K562 (cell line): Measurements from ENCODE around the gene CCDC60. TPM values are rescaled to one million over a fixed set of nuclear protein-coding genes. Genes with fewer than 3 reads are reported as not detected.
A peak's percentile ranks its signal among the peaks of the same experiment; 100 is the strongest.

ENCODE experiments used
- ATAC-seq: fragments of 200-7000 bp; cut with Tn5 transposase; 3 replicates; pipeline ENCODE4 v1.9.1; 2020; ENCODE audit warnings: moderate library complexity
- BruUV-seq: library from RNA; stranded (reverse); fragments of 400-500 nt; replicated peaks from 2 replicates; lab custom pipeline; 2021; lab: Mats Ljungman, UMichigan
- CTCF ChIA-PET: fragments of 300-600 bp; formaldehyde crosslinking; extraction: SDS; loops from one replicate; lab custom pipeline; 2021; ENCODE audit warnings: low intra/inter-chr PET ratio; lab: Yijun Ruan, JAX
- POLR2A ChIA-PET: fragments of 300-600, 350-650 bp; sonication (Branson Sonifier 250); formaldehyde crosslinking; extraction: SDS; loops from one replicate; lab custom pipeline; 2021; ENCODE audit warnings: antibody characterized with exemption, inconsistent platforms; lab: Yijun Ruan, JAX
- DNase-seq, 4 experiments: peaks; one replicate each; pipeline versions ENCODE4 v3.0.0 to v3.0.0-alpha.2; 2011 to 2018; ENCODE audit warnings: low spot score in 3 of 4, mixed read lengths in 3 of 4; ENCODE audit errors: extremely low read depth in 1 of 4
- FAIRE-seq: peaks from 2 replicates; lab custom pipeline; 2011; peaks lifted over from hg19 to GRCh38; lab: Jason Lieb, UNC
- H2AFZ ChIP-seq: 2 replicates; pipeline ENCODE4 v1.6.0; 2011; ENCODE audit warnings: low read depth, low read length, control low read depth, inconsistent platforms
- H3K27ac ChIP-seq: fragments of 200-600 bp; 3 replicates; pipeline ENCODE4 v1.8.0; 2011; ENCODE audit warnings: low read depth, mild to moderate bottlenecking, control low read depth, inconsistent platforms, low read length, moderate library complexity, mixed read lengths; ENCODE audit errors: extremely low read depth
- H3K27me3 ChIP-seq, 2 experiments: fragments of 300-600 bp in 1 of 2; 2 replicates in 1 of 2; 3 replicates in 1 of 2; pipeline versions ENCODE4 v1.6.0 to v1.8.0; 2011; ENCODE audit warnings: inconsistent platforms in 2 of 2, low read length in 2 of 2, mild to moderate bottlenecking in 1 of 2, mixed read lengths in 1 of 2, moderate library complexity in 1 of 2; ENCODE audit not compliant: control insufficient read depth in 2 of 2, insufficient read depth in 2 of 2
- H3K36me3 ChIP-seq: fragments of 300-600 bp; 3 replicates; pipeline ENCODE4 v1.8.0; 2011; ENCODE audit warnings: mild to moderate bottlenecking, low read length, inconsistent platforms; ENCODE audit not compliant: control insufficient read depth, insufficient read depth
- H3K4me1 ChIP-seq, 2 experiments: fragments of 200-600 bp in 1 of 2; replicated peaks in 1 of 2; 2 replicates in 1 of 2; 3 replicates in 1 of 2; pipeline versions ENCODE4 v1.5.1 to v1.8.0; 2011; ENCODE audit warnings: inconsistent platforms in 2 of 2, low read length in 2 of 2, mild to moderate bottlenecking in 1 of 2, mixed read lengths in 1 of 2, moderate library complexity in 1 of 2; ENCODE audit not compliant: control insufficient read depth in 2 of 2, insufficient read depth in 2 of 2
- H3K4me2 ChIP-seq: 2 replicates; pipeline ENCODE4 v1.6.1; 2011; ENCODE audit warnings: low read length, control low read depth, inconsistent platforms, mixed read lengths; ENCODE audit not compliant: insufficient read depth
- H3K4me3 ChIP-seq: fragments of 200-600 bp; sonication (generic), shearing (Covaris generic); 2 replicates; pipeline ENCODE4 v1.5.1; 2016; ENCODE audit warnings: control low read depth, inconsistent platforms
- H3K79me2 ChIP-seq: fragments of 200-600 bp; 3 replicates; pipeline ENCODE4 v1.8.0; 2011; ENCODE audit warnings: low read length, inconsistent platforms; ENCODE audit not compliant: control insufficient read depth, insufficient read depth
- H3K9ac ChIP-seq, 2 experiments: 2 replicates each; pipeline versions ENCODE4 v1.6.0 to v1.6.1; 2011; ENCODE audit warnings: low read depth in 2 of 2, low read length in 2 of 2, control low read depth in 1 of 2, inconsistent platforms in 1 of 2, mild to moderate bottlenecking in 1 of 2, mixed read lengths in 1 of 2; ENCODE audit not compliant: insufficient read depth in 1 of 2
- H3K9me1 ChIP-seq: one replicate; pipeline ENCODE4 v1.6.0; 2011; ENCODE audit warnings: inconsistent platforms, mild to moderate bottlenecking, low read length, moderate library complexity; ENCODE audit not compliant: control insufficient read depth, insufficient read depth
- H3K9me3 ChIP-seq: replicated peaks from 2 replicates; pipeline ENCODE4 v1.5.1; 2011; ENCODE audit warnings: low read depth, low read length, inconsistent platforms; ENCODE audit not compliant: control insufficient read depth, insufficient read depth
- H4K20me1 ChIP-seq: replicated peaks from 2 replicates; pipeline ENCODE4 v1.6.1; 2011; ENCODE audit warnings: low read length, inconsistent platforms, mixed read lengths; ENCODE audit not compliant: control insufficient read depth, insufficient read depth
- CTCF ChIP-seq, 3 experiments: IDR thresholded peaks in 2 of 3; conservative IDR thresholded peaks in 1 of 3; 2 replicates each; pipeline ENCODE4 v1.5.1; 2011 to 2012; ENCODE audit warnings: low read length in 3 of 3, mild to moderate bottlenecking in 3 of 3, control low read depth in 2 of 3, improper control_type of control experiment in 1 of 3, inconsistent platforms in 1 of 3, low read depth in 1 of 3, mixed read lengths in 1 of 3, moderate library complexity in 1 of 3; ENCODE audit not compliant: insufficient read depth in 2 of 3
- PREB ChIP-seq: sonication (generic); formaldehyde crosslinking; IDR thresholded peaks from 2 replicates; pipeline ENCODE4 v1.8.1; 2023; ENCODE audit warnings: mild to moderate bottlenecking, missing genetic modification reagents
- RAD21 ChIP-seq, 2 experiments: fragments of 250-450 bp in 1 of 2; fragments of 450-650 bp in 1 of 2; sonication (Bioruptor Pico) in 1 of 2; formaldehyde crosslinking in 1 of 2; IDR thresholded peaks in 1 of 2; conservative IDR thresholded peaks in 1 of 2; 2 replicates each; pipeline versions ENCODE4 v1.4.0 to v1.8.0; 2020 to 2022; ENCODE audit warnings: mild to moderate bottlenecking in 2 of 2, moderate library complexity in 1 of 2
- STAG1 ChIP-seq: sonication (generic); formaldehyde crosslinking; IDR thresholded peaks from 2 replicates; pipeline ENCODE4 v1.5.0; 2020; ENCODE audit warnings: missing genetic modification reagents, borderline replicate concordance
- TEAD2 ChIP-seq: fragments of 450-650 bp; IDR thresholded peaks from 2 replicates; pipeline ENCODE4 v1.6.1; 2016; ENCODE audit warnings: missing genetic modification characterization, control low read depth, missing compliant biosample characterization
- U2AF2 ChIP-seq: fragments of 200-400 bp; formaldehyde crosslinking; optimal IDR thresholded peaks from 2 replicates; pipeline ENCODE3; 2017; ENCODE audit warnings: low read depth, mild to moderate bottlenecking, low read length
- ZBTB11 ChIP-seq, 3 experiments: fragments of 200-800 bp in 1 of 3; fragments of 250-450 bp in 1 of 3; fragments of 450-650 bp in 1 of 3; sonication (Bioruptor Pico) in 1 of 3; sonication (Bioruptor generic) in 1 of 3; formaldehyde crosslinking in 1 of 3; IDR thresholded peaks; 2 replicates each; pipeline versions ENCODE4 v1.6.1 to v1.8.0; 2016 to 2022; ENCODE audit warnings: mild to moderate bottlenecking in 2 of 3, missing genetic modification characterization in 2 of 3, missing compliant biosample characterization in 1 of 3, moderate library complexity in 1 of 3
- ZNF140 ChIP-seq: fragments of 250-450 bp; sonication (Bioruptor Pico); IDR thresholded peaks from 2 replicates; pipeline ENCODE4 v1.8.0; 2021; ENCODE audit warnings: moderate library complexity, mild to moderate bottlenecking, inconsistent platforms
- WGBS: fragments of 100-300 bp; shearing (Covaris generic); methylation state at CpG from one replicate; pipeline ENCODE4 v1.1.6; 2016; ENCODE audit warnings: low coverage, mixed read lengths; ENCODE audit not compliant: insufficient coverage; ENCODE audit errors: missing lambda C conversion rate; 5-methylcytosine and 5-hydroxymethylcytosine counted together
- in situ Hi-C: fragments of 300-500 bp; cut with MboI; formaldehyde crosslinking; loops from 4 replicates; pipeline ENCODE4 v1.15.0; 2018; ENCODE audit warnings: inconsistent platforms, mixed read lengths
- intact Hi-C: fragments of 100-400 bp; cut with micrococcal nuclease; formaldehyde crosslinking; loops from 2 replicates; pipeline ENCODE4 v1.14.2; 2022
- polyA plus RNA-seq, 8 experiments: library from polyadenylated mRNA; depleted of rRNA in 4 of 8; stranded (reverse) in 5 of 8; unstranded in 3 of 8; fragments of >200 nt; fragmentation: Nextera tagmentation in 2 of 8; fragmentation: Illumina TruSeq in 1 of 8; extraction: Ambion mirVana in 2 of 8; extraction: Trizol in 1 of 8; gene quantifications; 2 replicates each; pipeline versions ENCODE4 v1.2.1 to v1.2.3, GENCODE V29; 2011 to 2014; ENCODE audit warnings: inconsistent platforms in 1 of 8, missing spikeins in 1 of 8
- total RNA-seq, 7 experiments: library from RNA; depleted of rRNA in 6 of 7; stranded (reverse); fragments of >200 nt in 6 of 7; fragmentation: Illumina TruSeq in 2 of 7; extraction: Trizol in 2 of 7; gene quantifications; 2 replicates each; pipeline versions ENCODE4 v1.2.1 to v1.2.3, GENCODE V29; 2011 to 2021; ENCODE audit warnings: low replicate concordance in 1 of 7

The CCDC60 gene
- total and polyA plus RNA-seq, 9 of the 15 experiments (the other 6 are each of a cell fraction or from before 2014, with no cell fraction given), result not detected

- no peaks in the 10 kb centered on the region for H3K27me3 ChIP-seq
- no peaks in the 10 kb centered on the region for H3K79me2 ChIP-seq
- H4K20me1 ChIP-seq, result no peaks in the 10 kb centered on the region
- TF ChIP-seq PREB, result no peak
- peak in 1 of 2 experiments; percentile 10; a peak in 1 of 4 replicates for TF ChIP-seq RAD21 (CRISPR knock-in tag; conservative IDR thresholded peaks at IDR 0.05 in 1 of 2, IDR thresholded peaks at IDR 0.05 in 1 of 2)
- peak; percentile 49 to 73 (median 62) for TF ChIP-seq CTCF (IDR thresholded peaks at IDR 0.05 in 2 of 3, conservative IDR thresholded peaks at IDR 0.05 in 1 of 3; ENCODE audit: insufficient read depth in 2 of 3, low read depth in 1 of 3, low read length in 3 of 3)
- TF ChIP-seq U2AF2, result no peak
- TF ChIP-seq ZNF140 (CRISPR knock-in tag), result no peak
- no peak for TF ChIP-seq TEAD2 (tag)
- no peak for TF ChIP-seq STAG1 (CRISPR knock-in tag)
- TF ChIP-seq ZBTB11 (CRISPR knock-in tag; IDR thresholded peaks at IDR 0.05), result no peak
- no peaks in the 10 kb centered on the region for H3K4me1 ChIP-seq
- DNase-seq (peak; percentile 37 to 51 (median 48)), FAIRE-seq (peak; percentile 78), ATAC-seq (peak; percentile 96)
- no peak overlapping the region for H3K4me3 ChIP-seq
- H3K27ac ChIP-seq, result no peak overlapping the region
- intact Hi-C loops, result no loop called here
- BruUV-seq, result no TSS peak
- H3K9me3 ChIP-seq, result no peaks in the 10 kb centered on the region
- 0% methylated on average over 3 of the region's 3 CpGs for WGBS
- no peaks in the 10 kb centered on the region for H3K9me1 ChIP-seq
- no peak overlapping the region for H3K9ac ChIP-seq
- CTCF ChIA-PET, result interaction anchor here (0.6 to 0.8 kb wide), 2 partner anchors 85 to 213 kb away, joined by 3 to 4 read pairs; no protein-coding TSS in a partner anchor
- no peak overlapping the region for H2AFZ ChIP-seq
- no peak overlapping the region for H3K4me2 ChIP-seq
- POLR2A ChIA-PET, result no interaction called here
- no peaks in the 10 kb centered on the region for H3K36me3 ChIP-seq
- in situ Hi-C loops, result no loop called here
These were observed 6.4 kb upstream of the CCDC60 start for GRCh38 chr12:119328111-119328510.
